Stimulated activated CD4-positive, alpha-beta T cell treated with anti-CD3 and anti-CD28 coated beads, Interleukin-1b, Interleukin-23, amount 100 ng/mL, for 1 hour (primary cell): ENCODE results near the gene NAGA.
"Not testable (repeated sequence)": the region's sequence is repeated elsewhere in the genome, so short reads cannot be mapped to it uniquely, and the experiment has no call there.

Experiments used
- DNase-seq, 2 donors: peaks; one replicate each; pipeline ENCODE4 v3.0.0-alpha.2; 2020; ENCODE audit warnings: low read depth in 2 of 2

The NAGA gene

DNA sequence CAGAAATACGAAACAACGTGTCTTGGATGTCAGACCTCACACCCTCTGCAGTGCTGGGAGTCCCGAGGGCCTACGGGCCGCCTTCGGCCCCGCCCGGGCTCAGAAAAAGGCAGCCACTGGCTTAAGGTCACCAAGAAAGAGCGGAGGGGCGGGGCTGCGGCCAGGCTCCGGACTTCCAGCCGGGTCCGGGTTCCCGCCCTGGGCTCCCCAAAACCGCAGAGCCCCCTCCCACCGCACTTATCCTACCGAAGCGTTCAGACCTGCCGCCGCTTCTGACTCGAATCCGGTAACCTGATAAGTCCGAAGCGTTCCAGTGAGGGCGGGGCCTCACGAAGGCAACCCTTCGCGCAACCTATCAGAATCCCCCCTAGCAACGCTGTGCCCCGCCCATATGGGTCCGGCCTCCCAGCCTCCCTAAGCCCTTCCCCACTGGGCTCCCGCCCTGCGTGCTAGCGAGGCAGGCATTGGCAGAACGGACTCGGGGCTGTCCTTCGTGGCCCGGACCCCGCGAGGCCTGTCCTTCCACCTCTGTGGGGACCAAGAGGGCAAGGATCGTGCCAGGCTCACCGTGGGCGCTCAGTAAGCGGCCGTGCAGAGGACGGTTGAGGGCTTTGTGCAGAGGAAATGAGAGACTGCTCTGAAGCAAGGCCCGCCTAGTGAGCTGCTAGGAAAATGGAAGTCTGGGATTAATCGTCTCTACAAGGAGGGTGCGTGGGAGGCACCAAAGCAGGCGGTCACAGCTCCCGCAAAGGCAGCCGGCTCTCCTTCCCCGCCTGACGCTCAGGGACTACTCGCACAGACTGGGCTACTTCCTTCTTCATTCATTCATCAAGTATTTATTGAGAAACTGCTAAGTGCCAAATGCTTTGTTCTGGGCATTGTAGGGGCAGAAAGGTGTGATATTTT, at the start of gene NAGA:
Gene NAGA (minus strand): TSS at position 296 of the 906 bp plus-strand sequence. CDS start 515 bp downstream, outside the sequence.
- DNase-seq, result peak; percentile 71 to 73

DNA sequence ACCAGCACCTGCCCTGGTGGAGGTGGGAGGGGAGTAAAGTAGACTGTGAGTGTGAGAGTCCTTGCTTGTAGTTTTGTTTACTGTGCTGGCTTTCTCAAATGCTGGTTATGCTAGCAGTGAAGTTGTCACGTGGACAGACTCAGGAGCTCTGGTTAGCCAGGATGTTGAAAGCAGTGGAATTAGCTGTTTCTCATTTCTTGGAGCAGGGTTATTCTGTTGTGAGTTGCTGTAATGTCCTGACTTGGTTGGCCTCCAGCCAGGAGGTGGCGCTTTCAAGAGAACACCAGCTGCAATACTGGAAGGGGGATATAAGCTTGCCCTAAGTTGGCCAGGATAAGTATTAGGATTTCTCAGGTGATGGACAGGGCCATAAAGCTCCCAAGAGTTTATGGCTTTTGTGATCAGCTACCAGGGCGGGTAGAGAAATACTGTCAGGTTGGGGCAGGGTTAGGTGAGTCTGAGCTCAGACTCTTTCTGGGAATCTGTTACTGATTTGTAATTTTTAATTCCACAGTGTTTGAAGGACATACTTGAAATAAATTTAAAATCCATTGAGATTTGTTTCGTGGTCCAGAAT, 46.3 kb upstream of the NAGA start:
- no peak for DNase-seq

DNA sequence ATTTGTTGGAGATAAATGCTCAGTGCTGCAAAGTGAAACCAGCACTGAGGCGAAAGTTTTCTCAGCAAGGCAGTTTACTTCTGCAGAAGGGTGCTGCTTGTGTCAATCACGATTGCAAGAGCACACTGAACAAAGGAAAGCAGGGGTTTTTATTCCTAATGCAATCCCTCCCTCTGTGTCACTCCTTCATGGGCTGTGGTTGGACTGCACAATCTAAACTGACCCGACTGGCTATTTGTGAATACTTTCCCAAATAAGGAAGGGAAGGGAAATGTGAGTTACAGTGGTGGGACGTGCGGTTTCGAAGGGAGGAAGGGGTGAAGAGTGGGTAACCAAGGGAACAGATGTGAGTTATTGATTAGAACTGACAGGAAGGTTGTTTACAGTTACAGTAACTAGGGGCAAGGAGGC, 44.8 kb upstream of the NAGA start:
- not testable (repeated sequence) for DNase-seq

DNA sequence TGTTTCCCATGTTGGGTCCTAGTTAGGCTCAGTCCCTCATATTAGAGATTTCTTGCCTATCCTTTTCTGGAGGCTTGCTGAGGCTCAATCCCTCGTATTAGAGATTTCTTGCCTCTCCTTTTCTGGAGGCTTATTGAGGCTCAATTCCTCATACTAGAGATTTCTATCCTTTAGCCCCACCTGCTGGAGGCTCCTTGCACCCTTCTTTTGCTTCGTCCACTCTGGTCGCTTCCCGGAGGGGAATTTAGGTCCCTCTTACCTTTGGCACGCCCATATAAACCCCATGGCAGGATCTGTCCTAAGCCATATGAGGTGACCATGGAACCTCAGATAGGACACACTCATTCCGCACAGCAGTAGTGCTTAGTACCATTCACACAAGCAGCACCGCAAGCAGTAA, 44.1 kb upstream of the NAGA start:
- DNase-seq, result no peak

DNA sequence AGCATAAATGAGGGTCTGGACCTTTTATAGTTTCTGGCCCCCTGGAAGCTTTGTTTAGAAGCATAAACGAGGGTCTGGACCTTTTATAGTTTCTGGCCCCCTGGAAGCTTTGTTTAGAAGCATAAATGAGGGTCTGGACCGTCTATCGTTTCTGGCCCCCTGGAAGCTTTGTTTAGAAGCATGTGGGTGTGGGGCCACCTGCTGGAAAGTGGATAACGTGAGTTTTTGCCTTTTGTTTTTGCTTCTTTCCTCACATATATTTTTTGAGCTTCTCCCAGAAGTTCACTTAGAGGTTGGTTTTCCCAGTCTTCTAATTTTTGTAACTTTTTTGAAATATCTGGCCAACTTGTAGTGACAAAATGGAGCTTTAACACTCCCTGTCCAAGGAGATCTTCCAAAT, 42.2 kb upstream of the NAGA start:
- DNase-seq, result not testable (repeated sequence)

DNA sequence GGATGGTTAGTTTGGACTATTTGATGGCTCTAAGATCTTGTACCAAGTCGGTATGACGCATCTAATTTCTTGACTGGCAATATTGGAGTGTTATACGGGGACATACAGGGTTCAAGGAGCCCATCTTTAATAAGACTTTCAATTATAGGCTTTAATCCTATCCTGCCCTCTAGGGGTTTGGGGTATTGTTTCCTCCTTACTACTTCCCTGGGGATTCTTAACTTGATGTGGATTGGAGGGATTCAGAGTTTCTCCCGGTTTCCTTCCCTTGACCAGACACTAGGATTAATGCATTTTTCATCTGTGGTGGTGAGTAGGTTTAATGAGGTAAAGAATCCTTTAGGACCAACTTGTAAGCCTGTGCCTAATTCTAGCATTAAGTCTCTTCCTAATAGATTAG, 41.2 kb upstream of the NAGA start:
- no peak for DNase-seq

DNA sequence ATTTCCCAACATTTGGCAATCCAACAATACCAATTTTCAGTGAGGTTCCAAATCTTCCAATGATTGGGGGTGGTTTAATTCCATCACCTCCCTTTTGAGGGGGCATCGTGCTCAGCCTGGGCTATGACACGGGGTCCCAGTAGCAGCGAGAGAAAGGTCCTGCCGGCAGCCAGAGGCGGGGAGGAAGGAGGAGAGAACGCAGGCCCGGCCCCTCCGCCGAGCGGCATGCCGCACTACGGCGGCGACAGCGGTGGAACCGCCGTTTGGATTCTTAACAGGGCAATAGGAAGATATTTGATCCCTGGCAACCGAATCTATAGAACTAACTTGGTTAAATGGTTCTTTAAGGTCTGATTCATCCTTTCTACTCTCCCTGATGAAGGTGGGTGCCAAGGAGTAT, 38.2 kb upstream of the NAGA start:
- no peak for DNase-seq

DNA sequence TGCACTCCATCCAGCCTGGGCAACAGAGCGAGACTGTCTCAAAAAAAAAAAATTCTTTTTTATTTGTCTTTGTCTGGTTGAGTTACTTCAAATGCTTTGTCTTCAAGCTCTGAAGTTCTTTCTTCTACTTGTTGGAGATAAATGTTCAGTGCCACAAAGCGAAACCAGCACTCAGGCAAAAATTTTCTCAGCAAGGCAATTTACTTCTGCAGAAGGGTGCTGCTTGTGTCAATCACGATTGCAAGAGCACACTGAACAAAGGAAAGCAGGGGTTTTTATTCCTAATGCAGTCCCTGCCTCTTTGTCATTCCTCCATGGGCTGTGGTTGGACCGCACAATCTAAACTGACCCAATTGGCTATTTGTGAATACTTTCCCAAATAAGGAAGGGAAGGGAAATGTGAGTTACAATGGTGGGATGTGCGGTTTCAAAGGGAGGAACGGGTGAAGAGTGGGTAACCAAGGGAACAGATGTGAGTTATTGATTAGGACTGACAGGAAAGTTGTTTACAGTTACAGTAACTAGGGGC, 33.8 kb upstream of the NAGA start:
- DNase-seq, result not testable (repeated sequence)

DNA sequence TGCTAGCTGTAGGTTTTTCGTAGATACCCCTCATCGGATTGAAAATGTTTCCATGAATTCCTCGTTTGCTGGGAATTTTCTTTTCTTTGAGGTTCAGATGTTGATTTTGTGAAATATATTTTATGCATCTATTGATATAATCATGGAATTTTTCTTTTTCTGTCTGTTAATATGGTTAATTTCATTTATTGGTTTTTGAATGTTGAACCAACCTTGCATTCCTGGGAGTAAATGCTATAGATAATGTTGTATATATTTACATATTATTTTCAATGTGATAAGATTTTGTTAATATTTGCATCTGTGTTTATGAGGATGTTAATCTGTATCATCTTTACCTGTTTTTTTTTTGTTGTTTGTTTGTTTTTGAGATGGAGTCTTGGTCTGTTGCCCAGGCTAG, 30.6 kb upstream of the NAGA start:
- no peak for DNase-seq

DNA sequence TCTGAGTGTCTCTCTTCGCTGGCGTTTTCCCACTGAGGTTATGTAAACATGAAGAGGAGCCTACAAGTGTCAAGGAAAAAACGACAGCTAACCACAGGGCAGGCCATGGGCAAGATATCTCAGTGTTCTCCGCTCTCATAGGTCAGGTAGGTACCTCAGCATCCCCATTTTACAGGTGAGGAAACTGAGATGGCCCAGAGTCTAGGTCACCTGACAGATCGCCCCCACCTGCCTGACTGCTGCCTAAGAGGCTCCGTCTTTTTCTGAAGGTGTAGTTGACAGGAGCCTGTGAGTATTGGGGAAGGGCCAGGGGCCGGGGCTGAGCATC, 20.8 kb upstream of the NAGA start:
- DNase-seq, result no peak

DNA sequence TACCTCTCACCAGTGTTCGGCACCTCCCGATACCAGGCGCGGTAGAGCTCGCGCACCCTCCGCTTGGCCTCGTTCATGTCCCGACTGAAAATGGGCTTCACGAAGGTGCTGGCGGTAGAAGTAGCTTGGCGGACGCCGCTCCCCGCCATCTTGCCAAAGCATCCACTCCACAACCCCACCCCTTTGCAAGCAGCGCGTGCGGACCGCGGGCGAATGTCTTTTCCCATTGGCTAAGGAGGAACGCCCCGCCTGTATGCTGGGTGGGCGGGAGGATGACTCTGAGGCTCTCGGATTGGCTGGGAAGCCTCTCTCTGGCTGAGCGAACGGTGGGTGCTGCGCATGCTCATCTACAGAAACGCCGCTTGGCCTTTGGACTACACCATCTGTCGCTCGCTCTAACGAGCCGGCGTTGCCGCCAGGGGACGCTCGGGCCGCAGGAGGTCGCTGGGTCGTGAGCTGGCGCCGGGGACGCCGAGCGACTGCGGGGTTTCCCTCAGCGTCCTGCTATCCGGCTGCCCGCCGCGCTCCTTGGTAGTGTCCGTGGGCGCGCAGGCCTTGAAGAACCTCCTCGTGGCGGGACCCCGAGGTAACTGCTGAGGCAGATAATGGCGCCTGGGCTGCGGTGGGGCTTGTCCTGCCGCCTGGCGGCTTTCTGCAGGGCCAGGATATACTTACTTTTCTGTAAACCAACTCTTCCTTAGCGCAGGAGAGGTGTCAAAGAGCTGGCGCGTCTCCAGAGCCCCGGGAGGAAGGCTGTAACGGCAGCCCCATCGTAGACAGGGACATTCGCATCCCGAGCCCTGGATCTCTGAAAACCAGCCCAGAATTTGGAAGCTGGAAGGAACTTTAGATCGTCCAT, 20.2 kb upstream of the NAGA start, which contains the start of gene NDUFA6:
Gene NDUFA6 (minus strand): TSS at position 177 of the 859 bp plus-strand sequence. CDS start 28 bp downstream, at position 149.
- DNase-seq, result peak; percentile 91 to 98

DNA sequence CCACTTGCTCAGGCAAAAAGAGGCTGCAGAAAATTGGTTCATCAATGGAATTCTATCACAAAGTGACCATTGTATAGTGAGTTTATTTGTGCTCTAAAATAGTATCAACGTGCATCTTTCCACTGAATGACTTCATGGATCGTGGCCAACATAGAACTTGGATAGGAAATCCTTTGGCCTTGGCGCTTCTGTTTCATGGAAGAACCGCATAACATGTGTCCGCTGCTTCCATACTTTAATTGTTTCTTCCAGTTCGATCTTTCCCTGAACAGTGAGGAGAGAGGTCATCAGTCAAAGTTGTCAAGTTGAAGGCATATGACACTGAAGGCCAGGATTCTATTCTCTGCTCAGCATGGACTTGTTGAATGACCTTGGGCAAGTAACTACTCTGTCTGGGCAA, 15.4 kb upstream of the NAGA start:
- DNase-seq, result no peak

DNA sequence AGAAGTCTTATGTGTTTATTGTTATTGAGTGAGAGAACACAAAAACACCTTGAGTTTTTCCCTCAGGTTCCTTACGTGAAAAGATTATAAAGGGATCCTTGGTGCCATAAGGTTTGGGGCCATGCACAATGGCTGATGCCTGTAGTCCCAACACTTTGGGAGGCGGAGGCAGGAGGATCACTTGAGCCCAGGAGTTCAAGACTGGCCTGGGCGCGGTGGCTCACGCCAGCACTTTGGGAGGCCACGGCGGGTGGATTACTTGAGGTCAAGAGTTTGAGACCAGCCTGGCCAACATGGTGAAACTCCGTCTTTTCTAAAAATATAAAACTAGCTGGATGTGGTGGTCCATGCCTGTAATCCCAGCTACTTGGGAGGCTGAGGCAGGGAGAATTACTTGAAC, 14.3 kb upstream of the NAGA start:
- no peak for DNase-seq

DNA sequence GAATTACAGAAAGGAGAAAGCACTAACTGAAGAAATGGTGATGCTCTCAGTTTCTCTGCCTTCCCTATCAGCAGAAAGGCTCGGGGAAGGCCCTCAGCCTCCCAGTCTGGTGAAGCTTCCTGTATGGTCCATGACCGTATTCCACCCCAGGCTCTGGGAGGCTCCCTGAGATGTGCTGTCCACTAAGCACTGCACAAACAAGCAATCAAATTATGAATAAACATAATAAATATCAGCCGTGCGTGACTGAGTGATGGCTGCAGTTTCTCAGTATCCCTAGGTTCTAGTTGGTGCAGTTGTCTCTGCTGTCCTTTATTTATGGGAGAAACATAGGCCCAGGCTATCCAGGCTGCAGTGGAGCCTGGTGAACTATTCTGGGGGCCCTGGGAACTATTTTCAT, 12.5 kb upstream of the NAGA start:
- no peak for DNase-seq

DNA sequence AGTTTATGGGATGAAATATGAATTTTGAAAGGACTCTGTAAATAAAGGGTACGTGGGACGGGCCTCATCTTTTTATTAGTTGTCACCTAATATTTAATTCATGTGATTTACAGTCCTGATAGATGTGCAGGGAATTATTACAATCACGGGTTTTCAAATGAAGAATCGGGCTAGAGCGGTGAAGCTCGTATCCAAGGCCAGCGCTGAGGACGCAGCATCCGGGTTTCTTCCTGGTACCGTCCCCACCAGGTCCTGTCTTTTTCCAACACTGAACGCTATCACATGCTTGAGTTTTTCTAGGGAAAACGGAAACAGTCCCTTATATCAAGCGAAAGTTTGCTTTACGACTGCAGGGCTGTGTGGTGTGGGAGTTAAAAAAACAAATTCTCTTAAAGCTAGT, 9.7 kb upstream of the NAGA start:
- no peak for DNase-seq

DNA sequence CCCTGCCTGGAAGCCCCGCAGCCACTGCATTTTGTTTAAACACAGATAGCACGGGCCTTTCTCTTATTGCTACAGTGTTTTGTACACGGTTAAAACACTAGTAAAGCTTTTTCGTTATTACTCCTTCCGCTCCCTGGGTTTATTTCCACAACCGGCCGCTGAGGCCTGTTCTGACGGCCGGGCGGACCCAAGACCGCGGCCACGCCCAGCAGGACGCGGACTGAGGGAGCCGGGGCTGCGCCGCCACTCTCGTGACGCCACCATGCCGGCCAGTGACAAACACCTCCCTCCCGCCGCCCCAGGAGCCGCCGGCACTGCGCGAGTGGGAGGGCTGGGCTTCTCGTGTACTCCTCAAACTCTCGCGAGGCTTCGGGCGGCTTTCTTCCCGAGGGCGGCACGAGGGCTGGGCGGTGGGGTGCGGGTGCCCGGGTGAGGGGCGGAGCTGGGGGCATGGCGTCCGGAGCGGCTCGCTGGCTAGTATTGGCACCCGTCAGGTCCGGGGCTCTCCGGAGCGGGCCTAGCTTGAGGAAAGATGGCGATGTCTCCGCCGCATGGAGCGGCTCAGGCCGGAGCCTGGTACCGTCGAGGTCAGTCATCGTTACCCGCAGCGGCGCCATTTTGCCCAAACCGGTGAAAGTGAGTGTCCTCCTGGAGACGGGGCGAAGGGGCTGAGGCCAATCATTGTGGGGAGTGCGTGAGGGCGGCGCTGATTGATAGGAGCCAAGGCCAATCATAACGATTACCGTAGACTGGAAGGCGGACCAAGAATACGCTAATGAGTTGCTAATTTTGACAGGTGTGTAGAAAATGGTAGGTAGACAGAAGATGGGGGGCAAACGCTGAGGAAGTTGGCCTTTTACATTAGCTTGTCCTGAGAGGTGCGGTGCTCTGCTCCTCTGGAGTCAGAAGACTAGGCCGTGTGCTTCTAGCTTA, 9.0 kb upstream of the NAGA start, which contains the start of gene SMDT1:
Gene SMDT1 (plus strand): TSS at position 382 of the 933 bp plus-strand sequence. CDS start 69 bp downstream, at position 451.
- DNase-seq, result peak; percentile 92 to 97

DNA sequence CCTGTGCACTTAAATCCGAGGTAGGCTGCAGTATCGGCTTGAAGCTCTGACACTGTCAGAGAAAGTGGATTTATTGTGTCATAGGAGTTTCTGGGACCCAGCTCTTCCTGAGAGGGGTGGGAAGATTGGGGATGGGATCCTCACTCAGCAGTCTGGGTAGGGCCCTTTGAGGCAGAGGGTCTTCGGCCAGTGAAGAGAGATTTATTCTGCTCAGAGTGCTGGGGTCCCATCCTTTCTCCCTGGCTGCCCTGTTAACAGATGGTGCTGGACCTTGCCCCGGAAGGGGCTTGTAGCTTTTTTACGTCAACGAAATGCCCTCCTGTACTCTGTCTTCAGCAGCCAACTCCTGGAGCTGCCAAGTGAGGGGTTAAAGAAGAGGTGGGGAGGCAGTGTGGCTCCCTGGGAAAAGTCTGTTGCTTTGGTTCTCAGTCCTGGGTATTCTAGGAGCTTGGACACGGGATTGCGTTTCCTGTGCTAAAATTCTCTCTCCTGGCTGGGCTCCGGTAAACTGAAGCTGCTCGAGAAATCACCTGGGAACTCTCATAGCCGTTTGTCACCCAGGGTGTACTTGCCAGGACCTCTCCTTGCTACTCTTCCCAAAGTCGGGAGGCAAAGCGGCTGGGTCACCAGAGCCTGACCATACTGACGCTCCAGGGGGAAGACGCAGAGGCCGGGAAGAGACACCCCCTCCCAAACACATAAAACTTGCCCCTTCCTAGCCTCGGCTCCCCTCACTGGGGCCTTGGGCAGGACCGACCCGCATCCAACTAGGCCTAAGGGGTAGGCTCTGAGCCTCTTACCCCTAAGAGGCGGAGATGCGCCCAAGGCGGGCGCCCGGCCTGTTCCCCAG, 8.1 kb upstream of the NAGA start:
- DNase-seq, result no peak

DNA sequence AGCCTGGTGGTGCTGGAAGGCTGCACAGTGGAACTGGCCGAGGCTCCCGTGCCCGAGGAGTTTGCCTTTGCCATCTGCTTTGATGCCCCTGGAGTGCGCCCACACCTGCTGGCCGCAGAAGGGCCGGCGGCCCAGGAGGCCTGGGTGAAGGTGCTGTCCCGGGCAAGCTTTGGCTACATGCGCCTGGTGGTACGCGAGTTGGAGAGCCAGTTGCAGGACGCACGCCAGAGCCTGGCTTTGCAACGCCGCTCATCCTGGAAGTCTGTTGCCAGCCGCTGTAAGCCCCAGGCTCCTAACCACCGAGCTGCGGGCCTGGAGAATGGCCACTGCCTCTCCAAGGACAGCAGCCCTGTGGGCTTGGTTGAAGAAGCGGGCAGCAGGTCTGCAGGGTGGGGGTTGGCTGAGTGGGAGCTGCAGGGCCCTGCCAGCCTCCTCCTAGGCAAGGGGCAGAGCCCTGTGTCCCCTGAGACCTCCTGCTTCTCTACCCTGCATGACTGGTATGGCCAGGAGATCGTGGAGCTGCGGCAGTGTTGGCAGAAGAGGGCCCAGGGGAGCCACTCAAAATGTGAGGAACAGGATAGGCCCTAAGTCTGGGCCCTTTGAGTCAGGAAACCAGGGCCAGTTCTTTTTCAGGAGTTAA, 7.0 kb upstream of the NAGA start:
- no peak for DNase-seq

DNA sequence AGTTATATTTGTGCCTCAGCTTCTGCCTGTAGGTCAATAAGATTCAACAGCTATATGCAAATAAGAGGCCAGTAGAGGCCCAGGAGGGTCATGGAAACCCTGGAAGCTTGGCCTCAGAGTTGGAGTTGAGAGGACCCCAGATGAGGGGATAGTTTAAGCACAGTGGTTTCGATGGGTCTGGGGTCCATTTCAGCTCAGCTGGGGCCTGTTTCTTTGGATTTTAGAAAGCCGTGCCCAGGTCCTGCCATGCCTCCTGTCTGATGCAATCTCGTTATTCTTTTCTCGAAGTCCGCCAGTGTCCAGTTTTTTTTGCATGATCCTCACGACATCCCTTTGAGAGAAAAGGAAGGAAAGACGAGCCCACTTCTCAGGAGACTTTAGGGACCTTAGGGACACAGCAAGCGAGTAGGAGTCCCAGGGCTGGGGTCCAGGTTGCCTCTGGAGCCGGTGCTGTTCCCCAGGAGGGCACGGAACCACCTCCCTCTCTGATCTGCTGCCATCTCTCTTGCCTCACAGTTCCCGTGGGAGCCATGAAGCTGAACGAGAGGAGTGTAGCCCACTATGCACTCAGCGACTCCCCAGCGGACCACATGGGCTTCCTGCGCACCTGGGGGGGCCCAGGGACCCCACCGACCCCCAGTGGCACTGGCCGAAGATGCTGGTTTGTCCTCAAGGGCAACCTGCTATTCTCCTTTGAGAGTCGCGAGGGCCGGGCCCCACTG, 6.3 kb upstream of the NAGA start:
- no peak for DNase-seq
